ENCODE results near the gene RIC1.
"Not testable (repeated sequence)": the region's sequence is repeated elsewhere in the genome, so short reads cannot be mapped to it uniquely, and the experiment has no call there.

The RIC1 gene

GRCh38 chr9:5667391-5667790 lies 38.5 kb downstream of the RIC1 start:
- DNase-seq (ENCODE audit: low spot score): no peak

GRCh38 chr9:5670079-5670478 lies 41.2 kb downstream of the RIC1 start:
- DNase-seq (ENCODE audit: low spot score): no peak

- DNase-seq (ENCODE audit: low spot score): no peak
Observed at GRCh38 chr9:5671711-5672353, 42.9 kb downstream of the RIC1 start.

- DNase-seq (ENCODE audit: low spot score): not testable (repeated sequence)
Observed at GRCh38 chr9:5675046-5675445, 46.1 kb downstream of the RIC1 start.

GRCh38 chr9:5683591-5683990 lies 54.7 kb downstream of the RIC1 start:
- not testable (repeated sequence) for DNase-seq (ENCODE audit: low spot score)

- DNase-seq (ENCODE audit: low spot score): no peak
Observed at GRCh38 chr9:5684101-5684500, 55.2 kb downstream of the RIC1 start.

GRCh38 chr9:5688109-5688508 lies 59.2 kb downstream of the RIC1 start:
- no peak for DNase-seq (ENCODE audit: low spot score)

GRCh38 chr9:5690278-5690677 lies 61.4 kb downstream of the RIC1 start:
- DNase-seq (ENCODE audit: low spot score): no peak

- DNase-seq (ENCODE audit: low spot score): no peak
Observed at GRCh38 chr9:5695860-5696259, 67.0 kb downstream of the RIC1 start.

- DNase-seq (ENCODE audit: low spot score): no peak
Observed at GRCh38 chr9:5696884-5697283, 68.0 kb downstream of the RIC1 start.

GRCh38 chr9:5698004-5698403 lies 69.1 kb downstream of the RIC1 start:
- DNase-seq (ENCODE audit: low spot score): no peak

- DNase-seq (ENCODE audit: low spot score): no peak
Observed at GRCh38 chr9:5698810-5699556, 70.1 kb downstream of the RIC1 start.

GRCh38 chr9:5708414-5708813 lies 79.5 kb downstream of the RIC1 start:
- DNase-seq (ENCODE audit: low spot score): no peak

- DNase-seq (ENCODE audit: low spot score): no peak
Observed at GRCh38 chr9:5712651-5713390, 83.9 kb downstream of the RIC1 start.

- DNase-seq (ENCODE audit: low spot score): no peak
Observed at GRCh38 chr9:5714501-5715401, 85.8 kb downstream of the RIC1 start.

- DNase-seq (ENCODE audit: low spot score): no peak
Observed at GRCh38 chr9:5715548-5716127, 86.7 kb downstream of the RIC1 start.

GRCh38 chr9:5717434-5717833 lies 88.5 kb downstream of the RIC1 start:
- DNase-seq (ENCODE audit: low spot score): not testable (repeated sequence)

GRCh38 chr9:5718296-5719032 lies 89.6 kb downstream of the RIC1 start:
- no peak for DNase-seq (ENCODE audit: low spot score)

GRCh38 chr9:5719100-5719926 lies 90.4 kb downstream of the RIC1 start:
- DNase-seq (ENCODE audit: low spot score): no peak

- DNase-seq (ENCODE audit: low spot score): no peak
Observed at GRCh38 chr9:5720151-5720550, 91.2 kb downstream of the RIC1 start.

Measured in hematopoietic multipotent progenitor cell treated with erythropoietin and hydrocortisone succinate and interleukin-3 and kit ligand, for 15 days (in vitro differentiated cells).